NT2/D1 (cell line): ENCODE results near the gene HECW1.

ENCODE experiments used
- DNase-seq: peaks from one replicate; pipeline ENCODE4 v3.0.0-alpha.2; 2011; ENCODE audit warnings: low read depth, low spot score
- H3K27me3 ChIP-seq: 2 replicates; pipeline ENCODE4 v1.6.0; 2011; ENCODE audit warnings: mild to moderate bottlenecking; ENCODE audit not compliant: insufficient read length, insufficient read depth
- H3K36me3 ChIP-seq: 2 replicates; pipeline ENCODE4 v1.6.1; 2011; ENCODE audit warnings: mild to moderate bottlenecking, low read length, mixed read lengths; ENCODE audit not compliant: insufficient read depth, insufficient read length
- H3K4me1 ChIP-seq: 2 replicates; pipeline ENCODE4 v1.5.1; 2011; ENCODE audit not compliant: insufficient read depth, insufficient read length
- H3K4me3 ChIP-seq: 2 replicates; pipeline ENCODE4 v1.5.1; 2011; ENCODE audit warnings: low read depth; ENCODE audit not compliant: insufficient read length
- H3K9ac ChIP-seq: 2 replicates; pipeline ENCODE4 v1.6.0; 2011; ENCODE audit warnings: low read depth; ENCODE audit not compliant: insufficient read length
- H3K9me3 ChIP-seq: 2 replicates; pipeline ENCODE4 v1.5.1; 2011; ENCODE audit warnings: mild to moderate bottlenecking, low read length; ENCODE audit not compliant: insufficient read depth
- SUZ12 ChIP-seq: IDR thresholded peaks from 2 replicates; pipeline ENCODE4 v1.6.1; 2011; ENCODE audit not compliant: insufficient read length, insufficient read depth; ENCODE audit errors: extremely low read depth
- YY1 ChIP-seq: IDR thresholded peaks from 2 replicates; pipeline ENCODE4 v1.6.1; 2011; ENCODE audit not compliant: insufficient read length, insufficient read depth
- ZNF274 ChIP-seq: IDR thresholded peaks from 2 replicates; pipeline ENCODE4 v1.6.1; 2011; ENCODE audit warnings: mild to moderate bottlenecking, low read depth, low read length

The HECW1 gene

DNA sequence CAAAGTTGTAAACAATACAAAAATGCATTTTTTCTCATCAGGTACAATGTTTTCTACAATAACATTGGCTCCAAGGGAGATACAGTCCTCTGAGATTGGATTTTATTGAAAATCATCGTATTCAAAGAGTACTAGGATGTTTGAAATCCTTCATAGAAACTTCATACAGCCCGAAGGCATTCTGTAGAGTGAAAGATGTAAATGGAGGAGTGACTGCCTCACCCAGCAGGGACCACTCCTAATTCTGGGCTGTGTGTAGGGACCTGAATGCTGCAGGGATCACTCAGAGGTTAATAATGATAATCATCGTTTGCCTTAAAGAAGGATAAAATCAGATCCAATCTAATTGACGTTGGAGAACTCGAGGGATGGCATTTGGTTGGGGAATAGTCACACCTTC lies 198.6 kb downstream of the HECW1 start:
- no peaks in the 10 kb centered on the region for H3K4me1 ChIP-seq
- H3K36me3 ChIP-seq: no peaks in the 10 kb centered on the region
- DNase-seq: no peak
- no peak overlapping the region for H3K4me3 ChIP-seq
- no peaks in the 10 kb centered on the region for H3K27me3 ChIP-seq
- no peak overlapping the region for H3K9ac ChIP-seq
- TF ChIP-seq ZNF274: no peak
- no peak for TF ChIP-seq SUZ12
- no peak for TF ChIP-seq YY1
- H3K9me3 ChIP-seq: no peaks in the 10 kb centered on the region

DNA sequence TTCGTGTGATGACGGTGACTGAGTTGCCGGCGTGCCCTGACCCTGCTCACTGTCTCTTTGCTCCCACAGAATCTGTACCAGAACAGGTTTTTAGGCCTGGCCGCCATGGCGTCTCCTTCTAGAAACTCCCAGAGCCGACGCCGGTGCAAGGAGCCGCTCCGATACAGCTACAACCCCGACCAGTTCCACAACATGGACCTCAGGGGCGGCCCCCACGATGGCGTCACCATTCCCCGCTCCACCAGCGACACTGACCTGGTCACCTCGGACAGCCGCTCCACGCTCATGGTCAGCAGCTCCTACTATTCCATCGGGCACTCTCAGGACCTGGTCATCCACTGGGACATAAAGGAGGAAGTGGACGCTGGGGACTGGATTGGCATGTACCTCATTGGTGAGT lies 199.2 kb downstream of the HECW1 start:
- H3K9ac ChIP-seq: no peak overlapping the region
- H3K4me1 ChIP-seq: no peaks in the 10 kb centered on the region
- H3K4me3 ChIP-seq: no peak overlapping the region
- H3K9me3 ChIP-seq: no peaks in the 10 kb centered on the region
- no peaks in the 10 kb centered on the region for H3K36me3 ChIP-seq
- no peaks in the 10 kb centered on the region for H3K27me3 ChIP-seq
- no peak for DNase-seq
- TF ChIP-seq ZNF274 (no peak), YY1 (no peak), SUZ12 (no peak)

DNA sequence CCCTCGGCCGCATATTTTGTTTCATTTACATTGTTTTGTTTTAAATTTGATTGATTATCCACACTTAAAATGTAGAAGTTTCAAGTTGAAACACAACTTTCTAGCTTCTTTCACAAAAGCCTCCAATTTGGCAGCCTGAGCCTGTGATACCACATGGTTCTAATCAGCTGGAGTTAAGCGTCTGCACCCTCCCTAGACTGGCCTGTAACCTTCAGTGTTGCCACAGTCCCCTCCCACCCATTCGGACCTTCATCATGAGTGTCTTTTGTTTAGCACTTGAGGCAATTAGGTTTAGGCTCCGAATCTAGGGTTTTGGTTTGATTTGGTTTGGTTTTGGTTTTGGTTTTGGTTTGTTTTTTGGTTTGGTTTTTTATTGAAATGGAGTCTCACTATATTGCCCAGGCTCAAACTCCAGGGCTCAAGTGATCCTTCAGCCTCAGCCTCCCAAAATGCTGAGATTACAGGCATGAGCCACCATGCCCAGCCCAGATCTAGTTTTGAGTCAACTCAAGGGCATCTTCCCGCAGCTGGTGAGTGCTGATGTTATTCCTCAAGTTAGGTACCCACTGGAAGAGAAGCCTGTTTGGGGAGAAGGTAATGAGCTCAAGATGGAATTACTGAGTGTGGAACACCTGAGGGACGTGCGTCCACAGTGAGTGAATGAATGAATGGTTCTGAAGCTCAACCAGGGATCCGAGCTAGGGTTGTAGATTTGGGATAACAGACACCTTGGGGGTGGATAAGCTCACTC lies 201.4 kb downstream of the HECW1 start:
- no peak for DNase-seq
- no peak for TF ChIP-seq YY1
- no peak for TF ChIP-seq SUZ12
- no peak for TF ChIP-seq ZNF274
- H3K9ac ChIP-seq: no peak overlapping the region
- no peaks in the 10 kb centered on the region for H3K36me3 ChIP-seq
- no peaks in the 10 kb centered on the region for H3K27me3 ChIP-seq
- peaks cover 4% of the 10 kb centered on the region for H3K4me1 ChIP-seq
- H3K9me3 ChIP-seq: no peaks in the 10 kb centered on the region
- no peak overlapping the region for H3K4me3 ChIP-seq

DNA sequence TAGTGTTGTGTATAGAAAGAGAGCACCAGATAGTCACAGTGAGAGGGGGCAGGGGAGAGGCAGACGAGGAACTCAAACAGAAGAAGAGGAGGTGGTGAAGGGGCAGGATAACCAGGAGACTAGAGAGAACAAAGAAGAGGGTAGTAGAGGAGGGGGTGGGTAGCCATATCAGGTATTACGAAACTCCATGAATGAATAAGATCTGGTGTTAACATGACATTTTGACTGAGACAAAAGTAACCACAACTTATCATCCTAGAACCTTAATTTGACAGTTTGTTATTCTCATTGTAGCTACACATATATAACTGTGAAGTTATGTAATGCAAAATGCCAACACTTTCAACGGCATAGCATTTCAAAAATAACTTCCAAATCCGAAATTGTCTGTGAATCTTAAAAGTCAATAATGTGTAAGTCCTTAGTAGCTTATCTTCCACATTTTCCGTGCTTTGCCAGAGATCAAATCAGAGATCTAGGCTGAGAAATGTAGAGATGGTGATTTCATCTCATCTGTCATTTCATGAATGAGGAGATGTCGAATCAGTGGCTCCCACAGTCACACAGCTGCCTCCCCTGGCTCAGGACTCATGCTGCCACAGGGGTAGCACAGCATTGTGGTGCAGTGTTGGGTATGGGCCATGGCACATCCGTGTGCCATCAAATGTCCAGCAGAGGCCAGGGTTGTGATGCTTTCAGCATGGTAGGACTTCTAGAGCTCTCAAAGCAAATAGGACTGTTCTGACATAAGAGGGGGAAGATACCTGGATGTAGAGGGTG lies 202.1 kb downstream of the HECW1 start:
- H3K9me3 ChIP-seq: no peaks in the 10 kb centered on the region
- peaks cover 4% of the 10 kb centered on the region for H3K4me1 ChIP-seq
- DNase-seq: no peak
- H3K4me3 ChIP-seq: no peak overlapping the region
- TF ChIP-seq SUZ12: no peak
- no peak for TF ChIP-seq ZNF274
- no peak for TF ChIP-seq YY1
- H3K36me3 ChIP-seq: no peaks in the 10 kb centered on the region
- H3K9ac ChIP-seq: no peak overlapping the region
- no peaks in the 10 kb centered on the region for H3K27me3 ChIP-seq

DNA sequence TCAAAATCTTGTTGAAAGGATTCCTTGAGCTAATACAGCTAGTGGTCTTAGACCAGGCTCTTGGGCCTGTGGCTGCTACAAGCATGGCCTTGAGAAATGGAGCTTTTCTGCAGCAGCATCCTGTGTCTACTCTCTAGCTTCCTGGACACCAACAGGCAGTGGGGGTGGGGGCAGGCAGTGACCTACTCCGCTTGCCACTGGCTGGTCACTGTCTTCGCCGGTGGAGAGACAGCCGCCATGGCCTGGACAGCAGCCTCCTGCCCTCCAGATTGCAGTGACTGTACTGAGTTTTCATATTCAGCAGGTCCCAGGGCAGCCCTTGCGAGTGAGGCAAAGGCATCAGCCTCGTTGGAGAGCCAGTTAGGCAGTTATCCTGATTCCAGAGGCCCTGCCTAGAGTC lies 204.6 kb downstream of the HECW1 start:
- Histone ChIP-seq H3K4me1 (peaks cover 4% of the 10 kb centered on the region), H3K9ac (no peak overlapping the region), H3K36me3 (no peaks in the 10 kb centered on the region), H3K9me3 (no peaks in the 10 kb centered on the region), H3K4me3 (no peak overlapping the region), H3K27me3 (no peaks in the 10 kb centered on the region)
- DNase-seq: no peak
- TF ChIP-seq YY1 (no peak), SUZ12 (no peak), ZNF274 (no peak)

DNA sequence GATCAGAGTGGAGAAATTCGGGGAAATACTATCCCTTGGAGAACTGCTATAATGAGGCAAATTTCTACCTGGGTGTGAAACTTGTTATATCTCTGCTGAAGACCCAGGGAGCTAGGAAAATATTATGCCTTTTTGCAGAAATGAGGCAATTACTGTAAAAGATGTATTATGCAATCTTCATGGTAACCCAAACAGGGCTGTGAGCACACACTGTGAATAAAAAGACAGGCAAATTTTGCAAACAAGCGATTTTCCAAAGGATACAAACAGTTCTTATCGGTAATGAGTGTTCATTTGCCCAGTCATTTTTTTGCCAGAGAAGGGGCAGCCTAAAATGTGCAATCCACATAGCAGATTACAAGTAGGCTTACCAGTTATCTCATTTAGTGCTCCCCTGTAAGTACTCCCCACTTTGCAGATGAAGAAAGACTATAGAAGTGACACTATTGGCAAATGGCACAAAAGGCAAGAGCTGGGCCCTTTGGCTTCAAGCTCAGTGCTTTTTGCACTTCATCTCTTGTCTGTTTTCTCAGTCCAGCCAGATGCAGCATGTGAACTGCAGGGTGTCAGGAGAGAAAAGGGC lies 205.8 kb downstream of the HECW1 start:
- Histone ChIP-seq H3K36me3 (no peaks in the 10 kb centered on the region), H3K9ac (peak overlapping the region; percentile 24), H3K4me1 (peaks cover 4% of the 10 kb centered on the region), H3K4me3 (no peak overlapping the region), H3K27me3 (no peaks in the 10 kb centered on the region), H3K9me3 (no peaks in the 10 kb centered on the region)
- no peak for DNase-seq
- TF ChIP-seq SUZ12 (no peak), ZNF274 (no peak)

DNA sequence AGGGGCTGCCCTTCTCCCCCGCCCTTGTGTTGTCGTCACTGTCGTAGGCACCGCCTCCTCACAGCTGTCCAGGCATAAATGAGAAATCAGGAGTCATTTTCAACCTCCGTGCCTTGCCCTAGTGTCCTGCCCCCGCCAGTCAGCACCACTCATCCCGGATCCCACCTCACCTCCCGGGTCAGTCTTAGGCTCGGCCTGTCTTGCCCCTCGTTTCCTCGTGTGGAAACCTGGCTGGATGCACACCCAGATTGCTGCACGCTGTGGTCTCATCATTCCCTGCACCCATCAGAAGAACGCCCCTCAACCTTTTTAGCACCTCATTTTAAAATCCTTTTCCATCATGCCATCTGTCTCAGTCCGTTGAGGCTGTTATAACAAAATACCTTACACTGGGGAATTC lies 213.1 kb downstream of the HECW1 start:
- Histone ChIP-seq H3K9ac (no peak overlapping the region), H3K4me1 (no peaks in the 10 kb centered on the region), H3K4me3 (no peak overlapping the region), H3K9me3 (no peaks in the 10 kb centered on the region), H3K27me3 (no peaks in the 10 kb centered on the region), H3K36me3 (no peaks in the 10 kb centered on the region)
- no peak for TF ChIP-seq ZNF274
- no peak for TF ChIP-seq YY1
- TF ChIP-seq SUZ12: no peak
- no peak for DNase-seq
